ENCODE data around the gene WTAP. TPM values are rescaled to one million over a fixed set of nuclear protein-coding genes. Genes with fewer than 3 reads are reported as not detected.

Gene WTAP
- total RNA-seq, 1 experiment from 2014 or later: 138 TPM

DNA sequence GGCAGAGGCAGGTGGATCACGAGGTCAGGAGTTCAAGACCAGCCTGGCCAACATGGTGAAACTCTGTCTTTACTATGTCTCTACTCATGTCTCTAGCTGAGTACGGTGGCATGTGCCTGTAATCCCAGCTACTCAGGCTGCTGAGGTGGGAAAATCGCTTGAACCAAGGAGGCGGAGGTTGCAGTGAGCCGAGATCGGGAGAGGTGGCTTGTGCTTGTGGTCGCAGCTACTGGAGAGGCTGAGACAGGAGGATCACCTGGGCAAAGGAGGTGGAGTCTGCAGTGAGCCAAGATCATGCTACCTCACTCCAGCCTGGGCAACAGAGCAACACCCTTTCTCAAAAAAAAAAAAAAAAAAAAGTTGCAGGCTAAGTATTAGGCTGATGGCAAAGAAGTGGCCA, 8.0 kb upstream of the WTAP start:
- H3K23ac ChIP-seq (ENCODE audit: insufficient read length, low read depth, low read length): no peak overlapping the region
- H3K14ac ChIP-seq (ENCODE audit: insufficient read depth, low read length): no peak overlapping the region
- no peak overlapping the region for H2AFZ ChIP-seq (ENCODE audit: low read length)
- peaks cover 4% of the 10 kb centered on the region in 3 experiments; a peak in 6 of 7 replicates for H3K36me3 Mint-ChIP-seq (ENCODE audit: insufficient read depth in 1 of 3, low read depth in 3 of 3)
- TF ChIP-seq, protein P1, sequence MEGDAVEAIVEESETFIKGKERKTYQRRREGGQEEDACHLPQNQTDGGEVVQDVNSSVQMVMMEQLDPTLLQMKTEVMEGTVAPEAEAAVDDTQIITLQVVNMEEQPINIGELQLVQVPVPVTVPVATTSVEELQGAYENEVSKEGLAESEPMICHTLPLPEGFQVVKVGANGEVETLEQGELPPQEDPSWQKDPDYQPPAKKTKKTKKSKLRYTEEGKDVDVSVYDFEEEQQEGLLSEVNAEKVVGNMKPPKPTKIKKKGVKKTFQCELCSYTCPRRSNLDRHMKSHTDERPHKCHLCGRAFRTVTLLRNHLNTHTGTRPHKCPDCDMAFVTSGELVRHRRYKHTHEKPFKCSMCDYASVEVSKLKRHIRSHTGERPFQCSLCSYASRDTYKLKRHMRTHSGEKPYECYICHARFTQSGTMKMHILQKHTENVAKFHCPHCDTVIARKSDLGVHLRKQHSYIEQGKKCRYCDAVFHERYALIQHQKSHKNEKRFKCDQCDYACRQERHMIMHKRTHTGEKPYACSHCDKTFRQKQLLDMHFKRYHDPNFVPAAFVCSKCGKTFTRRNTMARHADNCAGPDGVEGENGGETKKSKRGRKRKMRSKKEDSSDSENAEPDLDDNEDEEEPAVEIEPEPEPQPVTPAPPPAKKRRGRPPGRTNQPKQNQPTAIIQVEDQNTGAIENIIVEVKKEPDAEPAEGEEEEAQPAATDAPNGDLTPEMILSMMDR (conservative IDR thresholded peaks at IDR 0.05): no peak
- H2BK15ac ChIP-seq (ENCODE audit: low read depth, low read length): no peak overlapping the region
- no peaks in the 10 kb centered on the region for H4K20me1 ChIP-seq (ENCODE audit: control insufficient read depth, insufficient read depth, insufficient read length)
- no peak overlapping the region for H4K8ac ChIP-seq (replicated peaks; ENCODE audit: insufficient read length, low read depth, low read length)
- no peak overlapping the region for H2BK20ac ChIP-seq (ENCODE audit: low read depth, low read length, poor library complexity, severe bottlenecking)
- no peak overlapping the region for H3K27ac ChIP-seq (ENCODE audit: insufficient read length, low read depth, low read length)
- H2BK12ac ChIP-seq (ENCODE audit: insufficient read length, low read depth, low read length): no peak overlapping the region
- no CpG with 5 or more reads among the region's 7 CpGs for WGBS (ENCODE audit: extremely low coverage, insufficient read length, low lambda C conversion rate)
- no peaks in the 10 kb centered on the region for H3K4me1 ChIP-seq (ENCODE audit: insufficient read depth, low read length)
- H3T11ph ChIP-seq (ENCODE audit: low read length): no peak overlapping the region
- H4K91ac ChIP-seq (ENCODE audit: insufficient read length, low read depth, low read length): no peak overlapping the region
- no peak overlapping the region for H3K18ac ChIP-seq (ENCODE audit: insufficient read length, low read depth, low read length)
- H2AK5ac ChIP-seq (ENCODE audit: insufficient read length, low read length): no peak overlapping the region
- no peak overlapping the region for H3K4me2 ChIP-seq (ENCODE audit: insufficient read depth, insufficient read length, low read length)
- no peak overlapping the region for H3K4ac ChIP-seq (ENCODE audit: low read depth, low read length)
- H3K56ac ChIP-seq (ENCODE audit: insufficient read length, low read depth, low read length): no peak overlapping the region
- no peak overlapping the region for H4K5ac ChIP-seq (ENCODE audit: insufficient read length, low read depth, low read length)
- H3K9ac ChIP-seq (ENCODE audit: extremely low read depth, insufficient read length, low read length): no peak overlapping the region
- no peaks in the 10 kb centered on the region for H3K79me1 ChIP-seq (ENCODE audit: insufficient read depth, low read depth, low read length, poor library complexity, severe bottlenecking)
- H3K27me3 ChIP-seq (ENCODE audit: insufficient read depth, low read length): no peaks in the 10 kb centered on the region
- no peak overlapping the region for H2BK120ac ChIP-seq (ENCODE audit: low read depth, low read length, poor library complexity, severe bottlenecking)
- H3K4me1 Mint-ChIP-seq: peaks cover 8% of the 10 kb centered on the region in 2 experiments
- no peak for DNase-seq
- H3K9me3 ChIP-seq (ENCODE audit: control insufficient read depth, low read depth, low read length): no peaks in the 10 kb centered on the region
- no peaks in the 10 kb centered on the region for H3K23me2 ChIP-seq (ENCODE audit: insufficient read length, low read depth, low read length, poor library complexity, severe bottlenecking)
- H3K79me2 ChIP-seq (ENCODE audit: insufficient read depth, low read length): no peaks in the 10 kb centered on the region; the same call in 1 of the 2 replicates
- no peaks in the 10 kb centered on the region for H3K9me3 Mint-ChIP-seq
- no peak overlapping the region for H3K4me3 Mint-ChIP-seq
- no peak overlapping the region for H2BK5ac ChIP-seq (ENCODE audit: insufficient read length, low read length)
- H3K27ac Mint-ChIP-seq: peak overlapping the region in 1 of 3 experiments; percentile 79; a peak in 2 of 7 replicates
- H3K27me3 Mint-ChIP-seq (ENCODE audit: low read depth): no peaks in the 10 kb centered on the region

All from H9 (cell line).